22Rv1 (cell line): ENCODE measurements around the gene CNGA3.
"Not testable (repeated sequence)": the region's sequence is repeated elsewhere in the genome, so short reads cannot be mapped to it uniquely, and the experiment has no call there.

Source experiments
- ZFX ChIP-seq: fragments of 450-650 bp; IDR thresholded peaks from 2 replicates; pipeline ENCODE4 v1.6.1; 2017; ENCODE audit warnings: antibody characterized with exemption, borderline replicate concordance
- TF ChIP-seq, protein P1 (sequence below): fragments of 450-650 bp; IDR thresholded peaks from 2 replicates; pipeline ENCODE4 v1.5.1; 2017; ENCODE audit warnings: mild to moderate bottlenecking

DNA sequence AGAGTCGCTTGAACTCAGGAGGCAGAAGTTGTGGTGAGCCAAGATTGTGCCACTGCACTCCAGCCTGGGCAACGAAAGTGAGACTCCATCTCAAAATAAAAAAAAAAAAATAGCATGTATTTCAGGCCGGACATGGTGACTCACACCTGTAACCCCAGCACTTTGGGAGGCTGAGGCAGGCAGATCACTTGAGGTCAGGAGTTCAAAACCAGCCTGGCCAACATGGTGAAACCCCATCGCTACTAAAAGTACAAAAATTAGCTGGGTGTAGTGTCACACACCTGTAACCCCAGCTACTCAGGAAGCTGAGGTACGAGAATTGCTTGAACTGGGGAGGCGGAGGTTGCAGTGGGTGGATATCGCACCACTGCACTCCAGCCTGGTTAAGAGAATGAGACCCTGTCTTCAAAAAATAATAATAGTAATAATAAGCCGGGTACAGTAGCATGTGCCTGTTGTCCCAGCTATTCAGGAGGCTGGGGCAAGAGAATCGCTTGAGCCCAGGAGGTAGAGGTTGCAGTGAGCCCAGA is 69.5 kb downstream of the CNGA3 start:
- TF ChIP-seq, protein P1, sequence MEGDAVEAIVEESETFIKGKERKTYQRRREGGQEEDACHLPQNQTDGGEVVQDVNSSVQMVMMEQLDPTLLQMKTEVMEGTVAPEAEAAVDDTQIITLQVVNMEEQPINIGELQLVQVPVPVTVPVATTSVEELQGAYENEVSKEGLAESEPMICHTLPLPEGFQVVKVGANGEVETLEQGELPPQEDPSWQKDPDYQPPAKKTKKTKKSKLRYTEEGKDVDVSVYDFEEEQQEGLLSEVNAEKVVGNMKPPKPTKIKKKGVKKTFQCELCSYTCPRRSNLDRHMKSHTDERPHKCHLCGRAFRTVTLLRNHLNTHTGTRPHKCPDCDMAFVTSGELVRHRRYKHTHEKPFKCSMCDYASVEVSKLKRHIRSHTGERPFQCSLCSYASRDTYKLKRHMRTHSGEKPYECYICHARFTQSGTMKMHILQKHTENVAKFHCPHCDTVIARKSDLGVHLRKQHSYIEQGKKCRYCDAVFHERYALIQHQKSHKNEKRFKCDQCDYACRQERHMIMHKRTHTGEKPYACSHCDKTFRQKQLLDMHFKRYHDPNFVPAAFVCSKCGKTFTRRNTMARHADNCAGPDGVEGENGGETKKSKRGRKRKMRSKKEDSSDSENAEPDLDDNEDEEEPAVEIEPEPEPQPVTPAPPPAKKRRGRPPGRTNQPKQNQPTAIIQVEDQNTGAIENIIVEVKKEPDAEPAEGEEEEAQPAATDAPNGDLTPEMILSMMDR, result not testable (repeated sequence)
- TF ChIP-seq ZFX, result not testable (repeated sequence)
